HG02642 (cell line): ENCODE results near the gene NKX2-1.
"Not testable (repeated sequence)": the region's sequence is repeated elsewhere in the genome, so short reads cannot be mapped to it uniquely, and the experiment has no call there.

Experiments used
- ATAC-seq: cut with Tn5 transposase; IDR thresholded peaks from one replicate; pipeline ENCODE4 v1.9.1; 2021; ENCODE audit warnings: mild to moderate bottlenecking; ENCODE audit not compliant: unreplicated experiment, poor library complexity

The NKX2-1 gene

DNA sequence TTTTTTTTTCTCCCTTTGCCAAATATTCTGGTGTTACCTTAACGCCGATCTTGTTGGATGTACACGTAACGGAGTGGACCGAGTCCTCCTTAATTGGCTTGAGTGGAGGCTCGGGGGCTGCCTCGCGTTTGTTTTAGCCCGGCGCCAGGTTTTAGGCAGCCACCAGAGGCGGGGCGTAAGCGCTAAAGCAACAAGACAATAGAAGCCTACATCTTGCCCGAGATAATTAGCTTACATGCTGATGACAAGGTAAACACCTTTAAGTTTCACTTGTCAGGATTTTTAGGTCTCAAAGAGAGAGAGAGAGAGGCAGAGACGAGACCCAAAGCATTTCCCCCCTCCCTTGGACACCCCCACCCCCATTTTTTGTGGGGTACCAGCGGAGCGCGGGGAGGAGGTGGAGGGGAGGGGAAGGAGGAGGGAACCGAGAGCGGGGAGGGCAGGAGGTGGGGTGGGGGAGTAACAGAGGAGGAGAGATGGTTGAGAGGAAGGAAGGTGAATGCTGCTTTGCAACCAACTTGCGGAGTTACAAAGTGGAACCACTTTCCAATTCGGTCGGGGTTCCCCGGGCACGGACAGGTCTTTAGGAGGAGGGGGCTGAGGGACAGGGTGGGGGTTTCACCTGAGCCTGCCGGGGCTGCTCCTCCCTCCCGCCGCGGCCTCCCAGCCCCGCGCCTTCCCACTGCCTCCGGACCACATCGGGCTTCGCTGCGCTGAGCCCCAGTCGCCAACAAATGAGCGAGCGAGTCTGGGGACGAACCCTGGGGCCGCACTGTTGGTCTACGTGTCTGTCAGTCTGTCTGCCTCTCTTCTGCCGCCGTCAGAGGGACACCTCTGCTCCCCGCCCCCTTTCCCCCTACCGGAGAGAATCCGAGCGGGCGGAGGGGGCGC is at the start of gene NKX2-1:
TSS of gene NKX2-1 (minus strand) at position 802 of the 891 bp plus-strand sequence. CDS start at position 699, 103 bp downstream.
- no peak for ATAC-seq

DNA sequence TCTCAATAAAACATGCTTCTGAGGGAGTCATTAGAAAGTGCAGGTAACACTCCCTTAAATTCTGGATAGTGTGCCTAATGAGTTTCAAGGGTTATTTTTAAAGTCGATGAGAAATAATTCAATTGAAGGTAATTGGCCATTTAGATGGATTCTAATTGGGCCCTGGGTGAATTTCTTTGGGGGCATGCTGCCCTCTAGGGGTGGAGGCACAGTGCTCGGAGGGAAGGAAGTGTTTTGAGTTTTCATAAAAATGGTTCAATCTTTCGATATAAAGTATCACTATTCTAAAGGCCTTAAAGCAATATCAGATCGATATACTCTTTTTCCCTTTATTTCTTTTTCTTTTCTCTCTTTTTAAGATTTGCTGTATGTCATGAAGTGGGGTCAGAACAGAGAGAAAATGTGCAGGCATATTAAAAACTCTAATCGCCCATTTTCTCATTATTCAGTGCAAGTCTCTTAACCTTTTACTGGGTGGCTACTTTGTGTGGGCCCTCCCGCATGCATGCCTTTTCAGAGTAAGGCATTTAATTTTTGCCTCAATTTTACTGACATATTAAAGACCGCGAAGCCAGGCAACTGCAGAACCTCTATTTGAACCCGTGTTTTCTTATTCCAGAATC is 36.9 kb upstream of the NKX2-1 start:
- ATAC-seq: no peak

DNA sequence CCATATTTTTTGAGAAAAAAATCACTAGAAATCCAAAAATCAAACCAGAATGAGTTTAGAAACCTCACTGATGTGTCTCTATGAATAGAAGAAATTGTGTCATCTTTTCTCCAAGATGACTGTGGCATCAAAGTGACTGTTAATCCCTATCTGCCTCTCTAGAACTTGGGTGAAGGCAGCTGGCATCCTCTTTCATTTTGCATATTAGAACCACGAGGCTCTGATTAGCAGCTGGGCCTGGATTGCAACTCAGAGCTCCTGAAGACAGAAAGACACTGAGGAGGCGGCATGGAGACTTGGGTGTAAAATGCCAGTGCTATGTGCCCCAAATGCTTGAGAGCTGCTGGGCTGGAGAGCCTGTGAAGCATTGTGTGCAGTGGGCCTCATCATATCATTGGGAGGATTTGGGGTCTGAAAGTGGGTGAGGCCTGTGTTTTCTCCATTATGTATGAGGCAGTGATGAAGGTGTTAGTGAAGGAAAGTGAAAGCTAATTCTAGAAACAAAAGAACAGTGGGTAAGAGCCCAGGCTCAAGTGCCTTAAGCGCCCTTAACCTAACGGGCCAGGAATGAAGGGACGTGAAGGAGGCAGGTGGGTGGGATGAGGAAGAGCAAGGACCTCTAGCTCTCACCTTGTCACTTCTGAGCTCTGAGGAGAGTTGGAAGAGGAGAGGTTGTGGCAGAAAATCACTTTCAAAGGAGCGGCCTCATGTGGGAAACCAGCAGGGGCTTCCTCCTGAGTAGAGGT is 36.1 kb upstream of the NKX2-1 start:
- ATAC-seq: no peak

DNA sequence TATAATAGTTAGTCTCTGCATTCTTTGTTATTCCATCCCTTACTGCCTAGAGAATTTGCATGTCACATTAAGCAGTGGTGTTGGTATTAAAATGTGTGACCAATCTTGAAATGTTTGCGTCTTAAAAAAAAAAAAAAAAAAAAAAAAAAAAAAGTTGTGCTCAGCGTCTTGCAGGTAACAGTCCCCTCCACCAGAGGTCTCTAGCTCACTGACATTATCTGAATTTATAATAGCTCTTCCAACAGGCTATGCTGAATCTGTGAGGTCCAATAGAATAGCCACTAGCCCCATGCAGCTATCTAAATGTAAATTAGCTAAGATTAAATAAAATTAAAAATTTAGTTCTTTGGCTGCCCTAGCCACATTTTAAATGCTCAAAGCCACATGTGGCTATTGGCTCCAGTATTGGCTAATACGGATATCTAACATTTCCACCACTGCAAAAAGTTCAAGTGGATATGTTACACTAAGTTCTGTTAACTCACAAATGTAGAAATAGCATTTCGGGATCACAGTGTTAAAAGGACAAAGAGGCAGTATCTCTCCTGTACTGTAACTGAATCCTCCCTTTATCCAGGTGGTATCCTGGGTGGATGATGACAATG is 33.7 kb upstream of the NKX2-1 start:
- no peak for ATAC-seq

DNA sequence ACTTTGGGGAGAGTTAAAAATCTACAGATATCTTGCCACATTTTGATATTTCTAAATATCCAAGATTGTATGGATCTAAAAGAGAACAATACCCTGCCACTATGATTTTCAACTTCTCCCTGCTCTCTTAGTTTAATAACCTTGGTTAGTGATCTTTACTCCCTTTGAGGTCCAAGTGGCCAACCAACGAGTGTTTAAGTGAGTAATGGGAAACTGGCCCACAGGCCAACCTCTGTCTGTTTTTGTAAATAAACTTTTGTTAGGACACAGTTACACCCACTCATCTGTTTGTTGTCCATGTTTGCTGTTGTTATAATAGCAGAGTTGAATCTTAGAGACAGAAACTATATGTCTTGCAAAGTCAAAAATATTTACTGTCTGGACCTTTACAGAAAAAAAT is 30.9 kb upstream of the NKX2-1 start:
- no peak for ATAC-seq

DNA sequence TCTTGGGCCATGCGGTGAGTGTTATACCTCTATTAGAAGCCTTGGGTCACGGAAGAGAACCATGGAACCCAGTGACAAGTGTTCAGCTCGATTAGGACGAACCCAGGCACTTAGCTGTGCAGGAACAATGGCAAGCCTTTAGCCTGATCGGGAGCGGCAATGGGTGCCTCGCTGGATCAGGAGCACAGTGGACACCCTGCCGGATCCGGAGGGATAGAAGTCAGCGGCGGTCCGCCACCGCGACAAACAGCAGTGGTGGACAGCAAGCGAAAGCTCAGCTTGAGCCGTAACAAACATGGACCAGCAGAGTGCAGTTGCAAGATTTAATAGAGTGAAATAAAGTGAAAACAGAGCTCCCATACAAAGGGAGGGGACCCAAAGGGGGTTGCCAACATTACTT is 24.2 kb upstream of the NKX2-1 start:
- ATAC-seq: not testable (repeated sequence)

DNA sequence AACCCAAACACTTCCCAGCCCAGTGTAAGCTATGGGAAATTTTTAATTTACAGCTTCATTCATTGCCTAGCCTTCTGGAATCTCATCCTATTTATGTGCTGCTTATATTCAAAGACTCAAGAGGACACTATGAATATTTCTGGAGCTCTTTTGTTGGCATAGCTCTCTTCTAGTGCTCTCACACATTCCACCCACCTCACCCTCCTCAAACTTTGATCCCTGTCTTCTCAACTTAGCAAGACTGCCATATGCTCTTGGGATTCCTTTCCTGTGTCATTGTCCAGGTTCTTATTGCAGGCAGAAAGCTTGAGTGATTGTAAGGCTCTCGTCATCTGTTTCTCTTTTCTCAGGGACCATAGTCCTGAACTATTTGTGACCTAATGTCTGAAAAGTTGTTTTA is 18.0 kb upstream of the NKX2-1 start:
- ATAC-seq: no peak

DNA sequence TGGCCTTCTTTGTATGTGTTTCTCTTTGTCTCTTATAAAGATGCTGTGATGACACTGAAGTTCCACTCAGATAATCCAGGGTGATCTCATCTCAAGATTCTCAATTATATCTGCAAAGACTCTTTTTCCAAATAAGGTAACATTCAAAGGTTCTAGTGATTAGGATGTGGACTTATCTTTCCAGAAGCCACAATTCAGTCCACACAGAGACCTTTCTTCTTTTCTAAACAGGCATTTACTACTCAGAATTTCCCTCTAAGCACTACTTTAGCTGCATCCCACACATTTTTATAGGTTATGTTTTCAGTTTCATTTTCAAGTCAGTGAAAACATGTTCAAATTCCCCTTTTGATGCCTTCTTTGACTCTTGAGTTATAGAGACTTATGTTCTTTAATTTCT is 9.0 kb upstream of the NKX2-1 start:
- ATAC-seq: no peak

DNA sequence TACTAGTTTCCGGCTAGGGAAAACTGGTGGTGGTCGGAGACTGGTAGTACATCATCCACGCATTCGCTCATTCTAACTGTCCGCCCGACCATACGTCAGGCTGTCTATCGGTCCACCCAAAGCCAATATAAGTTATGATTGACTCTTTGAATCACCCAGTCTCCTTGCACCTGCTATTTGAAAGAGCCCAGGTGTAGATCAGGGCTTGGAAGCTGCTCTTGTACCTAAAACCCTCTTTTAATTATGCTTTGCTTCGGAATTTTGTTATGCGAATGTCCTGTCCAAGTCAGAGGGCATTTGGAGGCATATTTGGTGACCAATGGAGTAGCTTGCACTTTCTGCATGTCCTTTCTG is 5.7 kb upstream of the NKX2-1 start:
- no peak for ATAC-seq

DNA sequence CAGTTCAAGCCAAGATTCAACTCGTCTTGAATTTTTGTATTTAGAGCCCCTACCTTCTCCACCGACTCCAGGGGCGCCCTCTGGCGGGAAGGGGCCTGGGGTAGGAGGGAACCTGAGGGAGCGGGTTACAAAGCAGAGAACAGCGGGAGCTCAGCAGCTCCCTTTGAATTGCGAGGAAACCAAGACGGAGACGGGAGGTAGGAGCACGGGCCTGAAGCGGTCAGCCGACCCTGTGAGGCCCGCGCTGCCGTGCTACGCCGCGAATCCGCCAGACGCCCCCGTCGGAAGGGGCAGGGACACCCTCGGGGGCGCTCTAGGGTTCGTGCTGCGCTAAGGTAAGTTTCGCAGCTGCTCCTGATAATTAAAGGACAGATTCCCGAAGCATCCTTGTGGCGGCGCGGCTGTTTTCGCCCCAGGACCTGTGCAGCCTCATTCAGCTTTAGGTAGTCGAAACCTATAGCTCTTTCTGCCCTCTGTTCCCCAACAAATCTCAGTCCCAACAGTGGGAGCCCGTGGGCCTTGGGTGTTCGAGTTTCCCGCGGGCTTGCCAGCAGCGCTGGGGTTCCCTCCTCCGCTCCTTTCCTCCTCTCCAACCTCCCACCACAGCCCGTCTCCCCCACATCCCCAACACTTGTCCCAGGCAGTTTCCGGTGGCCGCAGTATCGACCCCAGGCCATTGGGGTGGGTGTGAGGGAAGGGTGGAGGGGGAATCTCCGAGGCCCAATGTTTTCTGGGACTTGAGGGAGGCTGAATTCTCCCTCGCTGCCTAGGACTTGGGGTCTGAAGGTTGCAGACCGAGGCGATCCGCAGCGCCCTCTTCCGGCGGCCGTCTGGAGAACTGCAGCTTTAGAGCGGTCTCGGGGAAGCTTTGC is 5.1 kb upstream of the NKX2-1 start:
- no peak for ATAC-seq

DNA sequence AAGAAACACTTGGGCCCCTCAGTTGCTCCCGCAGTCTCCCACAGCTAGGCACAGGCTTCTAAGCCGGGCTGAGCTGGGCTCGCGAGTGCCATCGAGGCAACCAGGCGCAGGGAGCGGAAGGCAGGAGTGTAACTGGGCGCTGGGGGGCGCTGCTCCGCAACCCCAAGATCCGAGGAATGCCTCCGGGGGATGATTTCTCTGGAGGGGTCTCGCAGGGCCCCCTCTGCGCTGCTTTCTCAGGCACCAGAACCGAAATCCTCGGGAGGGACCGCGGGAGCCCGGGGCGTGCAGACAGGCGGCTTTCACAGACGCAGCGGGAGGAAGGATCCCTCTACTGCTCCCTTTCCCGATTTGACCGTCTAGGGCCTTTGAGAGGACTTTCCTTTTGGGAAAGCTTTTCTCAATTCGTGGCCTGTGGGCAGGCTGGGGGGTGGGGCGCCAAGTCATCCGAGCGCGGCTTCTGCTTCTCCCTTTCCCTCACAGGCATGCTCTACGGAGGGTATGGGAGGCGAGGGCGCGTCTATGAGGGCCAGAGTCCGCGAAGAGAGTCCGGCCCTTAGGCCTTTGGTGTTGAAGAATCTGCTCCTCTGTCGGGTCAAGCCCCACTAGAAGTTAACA is 4.3 kb upstream of the NKX2-1 start:
- ATAC-seq: no peak

DNA sequence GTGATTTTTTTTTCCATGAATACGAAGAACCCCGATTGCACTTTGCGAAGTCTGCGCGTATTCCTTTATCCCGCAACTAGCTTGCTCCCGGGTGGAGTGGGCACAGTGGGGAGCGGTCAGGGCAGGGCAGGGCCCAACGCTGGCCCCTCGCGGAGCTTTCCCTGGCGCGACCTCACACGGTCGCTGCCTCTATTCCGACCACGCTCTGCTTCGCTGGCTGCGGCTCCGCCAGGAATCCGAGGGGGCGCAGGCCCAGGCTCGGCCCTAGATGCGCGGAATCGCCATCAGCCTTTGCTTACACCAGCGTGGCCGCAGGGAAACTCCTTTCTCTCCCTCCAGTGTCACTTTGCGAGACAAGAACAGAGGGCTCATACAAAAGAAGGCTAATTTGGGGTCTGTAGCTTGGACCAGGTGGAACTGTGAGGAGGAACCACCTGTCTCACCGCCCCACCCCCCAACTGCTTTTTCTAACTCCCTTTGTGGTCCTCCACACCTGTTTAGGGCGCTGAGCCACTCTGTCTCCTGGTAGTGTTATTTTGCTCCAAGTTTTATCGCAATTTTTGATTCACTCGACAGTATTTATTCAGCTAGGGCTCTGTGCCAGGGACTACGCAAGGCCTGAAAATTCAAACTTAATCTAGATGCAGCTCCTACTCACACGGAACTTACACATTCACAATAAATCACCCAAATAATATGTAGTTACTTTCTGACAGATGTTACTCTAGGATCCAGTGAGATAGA is 3.1 kb upstream of the NKX2-1 start:
- no peak for ATAC-seq

DNA sequence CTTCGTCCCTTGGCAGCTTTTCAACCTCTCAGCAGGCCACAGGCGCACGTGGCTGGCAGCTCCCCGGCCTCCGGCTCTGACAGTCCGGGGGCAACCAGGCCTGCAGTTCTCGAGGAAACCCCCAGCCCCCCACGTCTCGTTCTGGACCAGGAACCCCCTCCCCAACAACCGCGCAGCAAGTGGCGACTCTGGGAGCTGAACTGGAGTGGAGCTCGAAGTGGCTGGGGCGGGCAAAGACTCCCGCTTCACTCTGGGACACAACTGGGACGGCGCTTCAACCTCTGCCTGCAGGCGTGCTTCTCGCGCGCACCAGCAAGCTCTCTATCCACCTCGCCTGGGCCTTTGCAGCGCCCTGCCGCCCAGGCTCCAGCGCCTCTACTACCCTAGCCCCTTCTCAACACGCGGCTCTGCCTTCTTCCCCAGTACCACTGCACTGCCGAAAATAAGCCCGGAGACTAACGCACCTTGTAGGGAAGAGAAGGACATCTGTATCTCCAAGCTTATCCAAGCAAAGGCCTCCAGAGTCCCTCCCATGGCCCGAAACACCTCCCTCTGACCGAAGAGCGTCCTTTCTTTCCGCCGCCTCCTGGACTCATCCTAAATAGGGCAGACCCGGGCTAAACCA is 2.4 kb upstream of the NKX2-1 start:
- ATAC-seq: no peak

DNA sequence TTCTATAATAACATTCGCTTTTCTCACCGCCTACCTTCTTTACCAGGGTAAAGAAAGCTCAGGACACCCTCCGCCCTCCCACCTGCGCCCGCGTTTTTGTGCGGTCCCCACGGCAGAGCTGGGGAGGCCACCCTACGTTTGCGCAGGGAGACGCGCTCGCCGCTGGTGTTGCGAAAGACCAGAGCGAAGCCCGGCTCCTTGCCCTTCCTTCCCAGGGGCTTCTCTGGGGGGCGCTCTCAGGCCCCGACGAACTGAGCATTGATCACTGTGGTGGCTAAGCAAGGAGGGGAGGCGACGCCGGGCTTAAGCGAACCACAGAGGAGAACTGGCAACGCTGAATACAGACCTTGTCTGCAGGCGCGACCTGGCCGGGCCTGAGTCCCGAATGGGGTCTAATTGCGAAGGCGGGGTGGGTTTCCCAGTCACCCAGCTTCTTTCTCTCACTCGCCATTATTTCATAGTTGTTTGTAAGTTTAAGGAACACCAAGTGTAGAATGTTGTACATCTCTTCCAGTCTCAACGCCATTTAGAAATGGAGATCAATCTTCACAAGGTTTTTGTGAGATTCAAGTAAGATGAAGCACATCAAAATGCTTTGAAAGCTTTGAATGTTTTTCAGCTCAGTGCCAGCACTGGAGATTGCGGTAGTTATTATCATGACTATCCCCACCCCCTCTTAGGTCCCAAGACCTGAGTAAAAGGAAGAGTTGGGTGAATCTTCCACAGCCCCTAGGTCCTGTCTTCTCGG is 1.7 kb upstream of the NKX2-1 start:
- no peak for ATAC-seq

DNA sequence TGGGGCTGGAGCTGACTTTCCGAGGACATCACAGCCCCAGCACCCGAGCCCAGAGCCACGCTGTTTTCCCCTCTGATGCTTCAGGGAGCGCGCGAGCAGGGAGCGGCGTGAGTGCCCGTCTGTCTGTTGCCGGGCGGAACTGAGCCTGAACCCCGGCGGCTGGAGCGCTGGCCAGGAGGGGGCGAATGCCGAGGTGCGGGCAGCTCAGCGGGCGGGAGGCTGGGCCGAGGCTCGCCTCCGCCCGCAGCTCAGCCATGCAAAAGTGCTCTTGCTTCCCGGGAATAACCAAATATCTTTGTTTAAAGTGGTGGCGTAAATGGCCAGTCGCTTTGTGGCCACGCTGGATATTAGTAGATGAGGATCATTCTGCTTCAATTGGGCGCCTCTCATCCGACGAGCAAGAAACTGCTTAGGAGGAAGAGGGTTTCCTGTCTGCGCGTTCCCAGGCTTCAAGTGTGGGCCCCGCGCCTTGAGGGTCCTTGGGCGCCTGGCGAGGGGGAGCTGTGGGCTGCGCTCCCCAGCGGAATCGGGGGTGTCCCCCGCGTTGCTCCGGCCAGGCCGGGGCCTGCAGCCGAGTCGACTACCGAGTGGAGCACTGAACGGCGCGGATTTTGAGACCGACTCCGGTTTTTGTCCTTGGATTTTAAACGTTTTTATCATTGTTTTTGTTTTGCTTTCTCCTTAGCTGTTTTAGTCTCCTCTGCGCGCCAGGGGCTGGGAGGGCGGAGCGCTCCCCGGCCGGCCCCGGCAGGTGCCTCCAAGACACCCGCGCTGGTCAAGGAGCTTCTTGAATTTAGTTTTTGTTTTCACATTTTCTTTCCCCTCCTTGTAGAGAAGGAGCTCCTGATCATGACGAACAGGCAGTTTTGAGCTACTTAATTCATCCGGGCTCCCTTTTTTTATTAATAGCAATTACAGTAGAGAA is 831 bp upstream of the NKX2-1 start:
- ATAC-seq: no peak

DNA sequence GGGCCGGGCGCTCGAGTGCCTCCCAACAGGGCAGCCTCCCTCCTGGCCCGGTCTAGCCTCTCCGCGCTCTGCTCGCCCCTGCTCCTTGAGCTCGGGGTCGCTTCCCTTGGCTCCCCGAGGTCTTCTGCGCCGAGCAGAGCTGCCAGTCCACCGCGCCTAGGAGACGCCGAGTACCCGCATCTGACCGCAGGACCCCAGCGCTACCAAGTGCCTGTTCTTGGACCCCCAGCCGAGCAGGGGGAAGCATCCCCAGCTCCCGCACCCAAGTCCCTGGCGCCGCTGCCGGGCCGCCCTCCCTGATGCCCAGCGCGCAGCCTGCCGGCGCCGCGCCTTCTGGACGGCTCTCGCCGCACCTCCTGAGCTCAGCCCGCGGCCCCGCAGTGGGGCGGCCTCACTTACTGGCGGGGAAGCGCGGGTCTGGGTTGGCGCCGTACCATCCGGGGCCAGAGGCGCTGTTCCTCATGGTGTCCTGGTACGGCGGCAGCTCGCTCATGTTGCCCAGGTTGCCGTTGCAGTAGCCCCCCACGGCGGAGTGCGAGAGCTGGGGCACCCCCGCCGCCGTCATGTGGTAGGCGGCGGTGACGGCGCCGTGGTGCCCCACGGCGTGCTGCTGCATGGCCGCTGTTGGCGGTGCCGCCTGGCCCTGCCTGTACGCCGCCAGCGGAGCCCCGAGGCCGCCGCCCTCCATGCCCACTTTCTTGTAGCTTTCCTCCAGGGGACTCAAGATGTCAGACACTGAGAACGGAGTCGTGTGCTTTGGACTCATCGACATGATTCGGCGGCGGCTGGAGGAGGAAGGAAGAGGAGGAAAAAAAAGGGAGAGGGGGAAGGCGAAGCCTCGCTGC is 1.2 kb downstream of the NKX2-1 start:
- no peak for ATAC-seq
